ENCODE measurements around the gene FAXDC2. TPM values are rescaled to one million over a fixed set of nuclear protein-coding genes. Genes with fewer than 3 reads are reported as not detected.
"Not testable (repeated sequence)": the region's sequence is repeated elsewhere in the genome, so short reads cannot be mapped to it uniquely, and the experiment has no call there.

Gene FAXDC2
- total and polyA plus RNA-seq, 2 of the 13 experiments (the other 11 are each of a cell fraction or from before 2014, with no cell fraction given), result 4.7 to 58.8 TPM

GRCh38 chr5:154836225-154836624 is 14.2 kb downstream of the FAXDC2 start (continued):
- TF ChIP-seq CEBPB (IDR thresholded peaks at IDR 0.05; ENCODE audit: borderline replicate concordance, low read depth, low read length), result no peak
- no peak for TF ChIP-seq SYNCRIP (IDR thresholded peaks at IDR 0.05; ENCODE audit: insufficient read depth, low read depth, low read length)
- TF ChIP-seq RCOR2 (CRISPR knock-in tag; IDR thresholded peaks at IDR 0.05), result no peak
- TF ChIP-seq SOX13 (IDR thresholded peaks at IDR 0.05), result no peak
- TF ChIP-seq SOX13 (CRISPR knock-in tag; conservative IDR thresholded peaks at IDR 0.05 in 1 of 2, IDR thresholded peaks at IDR 0.05 in 1 of 2), result no peak
- TF ChIP-seq ZNF75D (CRISPR knock-in tag; IDR thresholded peaks at IDR 0.05; ENCODE audit: borderline replicate concordance), result no peak
- no peak for TF ChIP-seq DNMT3B (CRISPR knock-in tag; conservative IDR thresholded peaks at IDR 0.05)
- no peak for TF ChIP-seq ZNF558 (CRISPR knock-in tag; IDR thresholded peaks at IDR 0.05; ENCODE audit: borderline replicate concordance)
- no peak for TF ChIP-seq HOXA7 (CRISPR knock-in tag; IDR thresholded peaks at IDR 0.05)

GRCh38 chr5:154835701-154836052 is 14.7 kb downstream of the FAXDC2 start:
- H3K27ac ChIP-seq (ENCODE audit: extremely low read length, insufficient read depth, low read length); H3K9me3 ChIP-seq (ENCODE audit: low read length); BruUV-seq (replicated peaks); H3K4me3 ChIP-seq (replicated peaks in 1 of 3; ENCODE audit: insufficient read depth in 1 of 3, low read depth in 2 of 3, low read length in 3 of 3); DNase-seq (ENCODE audit: low spot score); H2AFZ ChIP-seq (ENCODE audit: low read length); H3K9ac ChIP-seq (ENCODE audit: insufficient read depth, low read depth, low read length); H3K36me3 ChIP-seq (replicated peaks in 1 of 2; ENCODE audit: control insufficient read depth in 1 of 2, insufficient read depth in 2 of 2, low read length in 2 of 2); FAIRE-seq; H3K27me3 ChIP-seq (ENCODE audit: control insufficient read depth in 1 of 2, insufficient read depth in 2 of 2, low read length in 2 of 2); H3K79me2 ChIP-seq (ENCODE audit: insufficient read depth, low read length); in situ Hi-C loops (cut with HindIII; ENCODE audit: extremely low pct_ligation_motif_present, low pct_unique_long_range_greater_than_20kb); CTCF ChIA-PET (ENCODE audit: low intra/inter-chr PET ratio, low total read pairs); H3K4me2 ChIP-seq (ENCODE audit: low read depth, low read length); H4K20me1 ChIP-seq (ENCODE audit: insufficient read depth, low read length); ATAC-seq: not testable (repeated sequence)
- WGBS (ENCODE audit: low lambda C conversion rate), result 88% methylated on average over 9 of the region's 9 CpGs
- peaks cover 74% of the 10 kb centered on the region for H3K4me1 ChIP-seq (ENCODE audit: insufficient read depth, low read length)
- POLR2A ChIA-PET, result interaction anchor here (1.1 to 3.4 kb wide), 3 partner anchors 10 to 21 kb away, joined by 3 to 14 read pairs (median 10); partner anchors contain the start of gene FAXDC2
- intact Hi-C loops (cut with micrococcal nuclease; ENCODE audit: unreplicated experiment), result loop anchor here (1.0 kb wide), 1 partner anchor 8 kb away; no protein-coding TSS in a partner anchor

Measured in HepG2 (cell line).